SK-N-SH treated with all-trans-retinoic acid at 6 μM for 48 hours (cell line): ENCODE results near the gene TPM1.
A peak's percentile ranks its signal among the peaks of the same experiment; 100 is the strongest.

Experiments
- ATAC-seq: fragments of 200-7000 bp; cut with Tn5 transposase; 3 replicates; pipeline ENCODE4 v1.9.1; 2020; ENCODE audit warnings: mild to moderate bottlenecking, moderate library complexity
- ARNTL ChIP-seq: fragments of 450-650 bp; formaldehyde crosslinking; IDR thresholded peaks from 2 replicates; pipeline ENCODE4 v1.5.0; 2020; ENCODE audit warnings: low read depth, mild to moderate bottlenecking, moderate library complexity, borderline replicate concordance
- BACH2 ChIP-seq: fragments of 250-450 bp; sonication (Bioruptor Pico); IDR thresholded peaks from 2 replicates; pipeline ENCODE4 v1.9.0; 2021; ENCODE audit warnings: mild to moderate bottlenecking, borderline replicate concordance
- CSDC2 ChIP-seq: fragments of 250-450 bp; sonication (Bioruptor Pico); IDR thresholded peaks from 2 replicates; pipeline ENCODE4 v1.5.0; 2020; ENCODE audit warnings: mild to moderate bottlenecking, moderate library complexity
- ESRRG ChIP-seq: fragments of 250-450 bp; sonication (Bioruptor Pico); IDR thresholded peaks from 2 replicates; pipeline ENCODE4 v1.6.1; 2021; ENCODE audit warnings: mild to moderate bottlenecking
- GLIS3 ChIP-seq: fragments of 250-450 bp; sonication (Bioruptor Pico); IDR thresholded peaks from 2 replicates; pipeline ENCODE4 v1.5.0; 2020; ENCODE audit warnings: mild to moderate bottlenecking, moderate library complexity
- ISL1 ChIP-seq: fragments of 250-450 bp; sonication (Bioruptor Pico); IDR thresholded peaks from 2 replicates; pipeline ENCODE4 v2.1.2; 2022; ENCODE audit warnings: mild to moderate bottlenecking, moderate library complexity
- OSR1 ChIP-seq: fragments of 250-450 bp; sonication (Bioruptor Pico); IDR thresholded peaks from 2 replicates; pipeline ENCODE4 v1.8.0; 2022; ENCODE audit warnings: moderate library complexity, mild to moderate bottlenecking, inconsistent platforms
- PPARA ChIP-seq: fragments of 250-450 bp; sonication (Bioruptor Pico); IDR thresholded peaks from 2 replicates; pipeline ENCODE4 v1.5.0; 2020; ENCODE audit warnings: mild to moderate bottlenecking, borderline replicate concordance
- RARB ChIP-seq: fragments of 250-450 bp; sonication (Bioruptor Pico); IDR thresholded peaks from 2 replicates; pipeline ENCODE4 v1.8.0; 2021; ENCODE audit warnings: mild to moderate bottlenecking, moderate library complexity
- SNAI2 ChIP-seq: fragments of 250-450 bp; sonication (Bioruptor Pico); IDR thresholded peaks from 2 replicates; pipeline ENCODE4 v1.5.0; 2020; ENCODE audit warnings: mild to moderate bottlenecking, moderate library complexity
- TCF4 ChIP-seq: fragments of 250-450 bp; sonication (Bioruptor Pico); IDR thresholded peaks from 2 replicates; pipeline ENCODE4 v1.8.0; 2021; ENCODE audit warnings: mild to moderate bottlenecking, moderate library complexity, borderline replicate concordance
- TOX ChIP-seq: fragments of 250-450 bp; sonication (Bioruptor Pico); IDR thresholded peaks from 2 replicates; pipeline ENCODE4 v1.8.0; 2021; ENCODE audit warnings: mild to moderate bottlenecking, moderate library complexity, borderline replicate concordance
- ZC3H10 ChIP-seq: fragments of 250-450 bp; sonication (Bioruptor Pico); IDR thresholded peaks from 2 replicates; pipeline ENCODE4 v1.5.1; 2021; ENCODE audit warnings: mild to moderate bottlenecking, moderate library complexity
- ZFP3 ChIP-seq: fragments of 250-450 bp; sonication (Bioruptor Pico); IDR thresholded peaks from 2 replicates; pipeline ENCODE4 v1.5.0; 2020; ENCODE audit warnings: mild to moderate bottlenecking, moderate library complexity
- ZNF70 ChIP-seq: fragments of 450-650 bp; formaldehyde crosslinking; IDR thresholded peaks from 2 replicates; pipeline ENCODE4 v1.5.0; 2020; ENCODE audit warnings: mild to moderate bottlenecking, moderate library complexity
- ZNF8 ChIP-seq: fragments of 450-650 bp; formaldehyde crosslinking; IDR thresholded peaks from 2 replicates; pipeline ENCODE4 v1.5.0; 2020; ENCODE audit warnings: mild to moderate bottlenecking, moderate library complexity
- TF ChIP-seq, protein P1 (sequence below): fragments of 250-450 bp; sonication (Bioruptor Pico); IDR thresholded peaks from 2 replicates; pipeline ENCODE4 v1.5.0; 2020; ENCODE audit warnings: mild to moderate bottlenecking, moderate library complexity
- TF ChIP-seq, protein P2 (sequence below): fragments of 250-450 bp; sonication (Bioruptor Pico); IDR thresholded peaks from 2 replicates; pipeline ENCODE4 v1.8.0; 2020; ENCODE audit warnings: mild to moderate bottlenecking, moderate library complexity, borderline replicate concordance
- TF ChIP-seq, protein P3 (sequence below): fragments of 250-450 bp; sonication (Bioruptor Pico); IDR thresholded peaks from 2 replicates; pipeline ENCODE4 v1.5.1; 2020; ENCODE audit warnings: low read depth, mild to moderate bottlenecking, moderate library complexity
- TF ChIP-seq, protein P4 (sequence below): fragments of 250-450 bp; sonication (Bioruptor Pico); IDR thresholded peaks from 2 replicates; pipeline ENCODE4 v1.5.1; 2021; ENCODE audit warnings: mild to moderate bottlenecking, moderate library complexity

Gene TPM1

DNA sequence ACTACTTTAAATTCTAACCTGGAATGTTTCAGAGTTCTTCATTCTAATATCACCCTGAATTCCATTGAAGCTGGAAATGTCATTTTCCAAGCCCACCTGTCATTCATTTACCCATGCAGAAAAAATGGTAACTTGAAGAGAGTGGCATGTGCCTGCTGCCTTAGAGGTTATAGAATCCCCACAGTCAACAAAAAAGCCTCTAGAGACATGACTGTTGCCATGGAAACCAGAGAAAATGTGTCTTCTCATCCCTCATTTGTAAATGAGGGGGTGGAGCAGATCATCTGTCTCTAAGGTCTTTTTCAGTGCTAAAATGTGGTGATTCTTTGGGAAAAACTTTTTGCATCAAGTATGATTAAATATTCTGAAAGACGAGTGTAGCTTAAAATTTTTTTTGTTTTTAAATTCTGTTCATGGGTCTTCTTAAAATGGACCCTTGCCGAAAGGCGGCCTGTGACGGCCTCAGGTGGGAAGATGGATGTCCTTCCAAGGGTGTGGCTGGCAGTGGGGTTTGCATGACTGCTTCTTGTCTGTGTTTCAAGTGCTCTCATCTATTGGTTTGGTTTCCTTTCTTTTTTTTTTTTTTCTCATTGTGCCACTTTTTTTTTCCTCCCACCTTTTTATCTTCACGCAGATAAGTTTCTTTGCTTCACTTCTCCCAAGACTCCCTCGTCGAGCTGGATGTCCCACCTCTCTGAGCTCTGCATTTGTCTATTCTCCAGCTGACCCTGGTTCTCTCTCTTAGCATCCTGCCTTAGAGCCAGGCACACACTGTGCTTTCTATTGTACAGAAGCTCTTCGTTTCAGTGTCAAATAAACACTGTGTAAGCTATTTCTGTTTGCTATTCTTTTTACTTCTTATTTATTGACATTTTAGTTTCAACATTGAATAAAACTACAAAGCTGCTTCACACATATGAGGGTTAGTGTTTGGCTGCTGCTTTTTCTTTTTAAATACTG is 23.0 kb downstream of the TPM1 start:
- no peak for TF ChIP-seq OSR1 (CRISPR knock-in tag)
- TF ChIP-seq, protein P1, sequence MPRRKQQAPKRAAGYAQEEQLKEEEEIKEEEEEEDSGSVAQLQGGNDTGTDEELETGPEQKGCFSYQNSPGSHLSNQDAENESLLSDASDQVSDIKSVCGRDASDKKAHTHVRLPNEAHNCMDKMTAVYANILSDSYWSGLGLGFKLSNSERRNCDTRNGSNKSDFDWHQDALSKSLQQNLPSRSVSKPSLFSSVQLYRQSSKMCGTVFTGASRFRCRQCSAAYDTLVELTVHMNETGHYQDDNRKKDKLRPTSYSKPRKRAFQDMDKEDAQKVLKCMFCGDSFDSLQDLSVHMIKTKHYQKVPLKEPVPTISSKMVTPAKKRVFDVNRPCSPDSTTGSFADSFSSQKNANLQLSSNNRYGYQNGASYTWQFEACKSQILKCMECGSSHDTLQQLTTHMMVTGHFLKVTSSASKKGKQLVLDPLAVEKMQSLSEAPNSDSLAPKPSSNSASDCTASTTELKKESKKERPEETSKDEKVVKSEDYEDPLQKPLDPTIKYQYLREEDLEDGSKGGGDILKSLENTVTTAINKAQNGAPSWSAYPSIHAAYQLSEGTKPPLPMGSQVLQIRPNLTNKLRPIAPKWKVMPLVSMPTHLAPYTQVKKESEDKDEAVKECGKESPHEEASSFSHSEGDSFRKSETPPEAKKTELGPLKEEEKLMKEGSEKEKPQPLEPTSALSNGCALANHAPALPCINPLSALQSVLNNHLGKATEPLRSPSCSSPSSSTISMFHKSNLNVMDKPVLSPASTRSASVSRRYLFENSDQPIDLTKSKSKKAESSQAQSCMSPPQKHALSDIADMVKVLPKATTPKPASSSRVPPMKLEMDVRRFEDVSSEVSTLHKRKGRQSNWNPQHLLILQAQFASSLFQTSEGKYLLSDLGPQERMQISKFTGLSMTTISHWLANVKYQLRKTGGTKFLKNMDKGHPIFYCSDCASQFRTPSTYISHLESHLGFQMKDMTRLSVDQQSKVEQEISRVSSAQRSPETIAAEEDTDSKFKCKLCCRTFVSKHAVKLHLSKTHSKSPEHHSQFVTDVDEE (CRISPR knock-in tag): no peak
- TF ChIP-seq TCF4 (CRISPR knock-in tag): no peak
- TF ChIP-seq ZC3H10 (CRISPR knock-in tag): no peak
- TF ChIP-seq ARNTL (CRISPR knock-in tag): no peak
- no peak for TF ChIP-seq CSDC2 (CRISPR knock-in tag)
- no peak for TF ChIP-seq ZNF8 (CRISPR knock-in tag)
- TF ChIP-seq BACH2: no peak
- TF ChIP-seq ZFP3 (CRISPR knock-in tag): no peak
- no peak for TF ChIP-seq ESRRG (CRISPR knock-in tag)
- ATAC-seq: no peak

DNA sequence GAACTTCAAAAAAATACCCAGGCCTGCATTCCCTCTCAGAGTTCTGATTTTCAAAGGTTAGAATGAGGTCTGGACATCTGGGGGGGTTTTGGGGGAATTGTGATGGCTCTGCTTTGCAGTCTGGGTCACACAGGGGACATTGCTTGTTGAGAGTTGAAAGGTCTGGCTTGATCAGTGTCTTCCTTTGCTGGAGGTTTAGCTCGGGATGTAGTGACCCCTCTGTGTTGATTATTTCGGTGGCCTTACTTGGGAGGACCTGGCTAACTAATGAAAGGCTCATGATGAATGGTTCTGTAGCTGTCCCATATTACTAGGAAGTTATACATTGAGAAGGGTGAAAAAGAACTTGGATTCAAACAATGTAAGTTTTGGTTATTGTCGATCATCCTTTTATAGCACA is 23.7 kb downstream of the TPM1 start:
- no peak for ATAC-seq
- TF ChIP-seq, protein P1 (CRISPR knock-in tag): no peak
- TF ChIP-seq ESRRG (CRISPR knock-in tag): peak; percentile 63; the same call in 1 of the 2 replicates
- TF ChIP-seq, protein P2, sequence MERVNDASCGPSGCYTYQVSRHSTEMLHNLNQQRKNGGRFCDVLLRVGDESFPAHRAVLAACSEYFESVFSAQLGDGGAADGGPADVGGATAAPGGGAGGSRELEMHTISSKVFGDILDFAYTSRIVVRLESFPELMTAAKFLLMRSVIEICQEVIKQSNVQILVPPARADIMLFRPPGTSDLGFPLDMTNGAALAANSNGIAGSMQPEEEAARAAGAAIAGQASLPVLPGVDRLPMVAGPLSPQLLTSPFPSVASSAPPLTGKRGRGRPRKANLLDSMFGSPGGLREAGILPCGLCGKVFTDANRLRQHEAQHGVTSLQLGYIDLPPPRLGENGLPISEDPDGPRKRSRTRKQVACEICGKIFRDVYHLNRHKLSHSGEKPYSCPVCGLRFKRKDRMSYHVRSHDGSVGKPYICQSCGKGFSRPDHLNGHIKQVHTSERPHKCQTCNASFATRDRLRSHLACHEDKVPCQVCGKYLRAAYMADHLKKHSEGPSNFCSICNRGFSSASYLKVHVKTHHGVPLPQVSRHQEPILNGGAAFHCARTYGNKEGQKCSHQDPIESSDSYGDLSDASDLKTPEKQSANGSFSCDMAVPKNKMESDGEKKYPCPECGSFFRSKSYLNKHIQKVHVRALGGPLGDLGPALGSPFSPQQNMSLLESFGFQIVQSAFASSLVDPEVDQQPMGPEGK (CRISPR knock-in tag): peak; percentile 33; the same call in 1 of the 2 replicates
- TF ChIP-seq TOX (CRISPR knock-in tag): peak; percentile 5; the same call in 1 of the 2 replicates
- TF ChIP-seq GLIS3 (CRISPR knock-in tag): 0 out of 2 replicates have a peak, but pooled peaks have one; percentile 58
- TF ChIP-seq, protein P3, sequence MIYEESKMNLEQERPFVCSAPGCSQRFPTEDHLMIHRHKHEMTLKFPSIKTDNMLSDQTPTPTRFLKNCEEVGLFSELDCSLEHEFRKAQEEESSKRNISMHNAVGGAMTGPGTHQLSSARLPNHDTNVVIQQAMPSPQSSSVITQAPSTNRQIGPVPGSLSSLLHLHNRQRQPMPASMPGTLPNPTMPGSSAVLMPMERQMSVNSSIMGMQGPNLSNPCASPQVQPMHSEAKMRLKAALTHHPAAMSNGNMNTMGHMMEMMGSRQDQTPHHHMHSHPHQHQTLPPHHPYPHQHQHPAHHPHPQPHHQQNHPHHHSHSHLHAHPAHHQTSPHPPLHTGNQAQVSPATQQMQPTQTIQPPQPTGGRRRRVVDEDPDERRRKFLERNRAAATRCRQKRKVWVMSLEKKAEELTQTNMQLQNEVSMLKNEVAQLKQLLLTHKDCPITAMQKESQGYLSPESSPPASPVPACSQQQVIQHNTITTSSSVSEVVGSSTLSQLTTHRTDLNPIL (CRISPR knock-in tag): peak; percentile 52; the same call in 1 of the 2 replicates
- TF ChIP-seq BACH2: no peak

DNA sequence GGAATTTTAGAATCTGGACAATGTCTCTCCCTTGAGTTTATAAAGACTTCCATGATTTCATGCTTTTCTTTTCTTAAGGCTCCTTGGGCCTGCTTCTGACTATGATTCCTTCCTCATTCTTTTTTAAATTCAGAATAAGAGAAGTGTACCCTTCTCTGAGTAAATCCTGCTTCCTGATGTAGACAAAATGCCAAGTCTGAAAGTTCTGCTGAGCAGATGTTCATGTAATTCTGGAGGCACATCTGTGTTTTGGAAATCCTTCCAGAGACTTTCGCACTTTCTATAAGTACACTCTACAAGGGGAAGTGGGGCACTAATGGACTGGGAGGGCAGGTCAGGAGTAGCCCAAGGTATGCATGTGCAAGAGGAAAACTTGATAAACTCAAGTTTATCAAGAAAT is 24.8 kb downstream of the TPM1 start:
- no peak for ATAC-seq
- TF ChIP-seq, protein P4, sequence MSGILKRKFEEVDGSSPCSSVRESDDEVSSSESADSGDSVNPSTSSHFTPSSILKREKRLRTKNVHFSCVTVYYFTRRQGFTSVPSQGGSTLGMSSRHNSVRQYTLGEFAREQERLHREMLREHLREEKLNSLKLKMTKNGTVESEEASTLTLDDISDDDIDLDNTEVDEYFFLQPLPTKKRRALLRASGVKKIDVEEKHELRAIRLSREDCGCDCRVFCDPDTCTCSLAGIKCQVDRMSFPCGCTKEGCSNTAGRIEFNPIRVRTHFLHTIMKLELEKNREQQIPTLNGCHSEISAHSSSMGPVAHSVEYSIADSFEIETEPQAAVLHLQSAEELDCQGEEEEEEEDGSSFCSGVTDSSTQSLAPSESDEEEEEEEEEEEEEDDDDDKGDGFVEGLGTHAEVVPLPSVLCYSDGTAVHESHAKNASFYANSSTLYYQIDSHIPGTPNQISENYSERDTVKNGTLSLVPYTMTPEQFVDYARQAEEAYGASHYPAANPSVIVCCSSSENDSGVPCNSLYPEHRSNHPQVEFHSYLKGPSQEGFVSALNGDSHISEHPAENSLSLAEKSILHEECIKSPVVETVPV: no peak
- TF ChIP-seq, protein P2 (CRISPR knock-in tag): no peak
- no peak for TF ChIP-seq OSR1 (CRISPR knock-in tag)
- TF ChIP-seq BACH2: no peak
- no peak for TF ChIP-seq TCF4 (CRISPR knock-in tag)
- TF ChIP-seq RARB (CRISPR knock-in tag): no peak
- no peak for TF ChIP-seq ISL1 (CRISPR knock-in tag)
- no peak for TF ChIP-seq ZNF8 (CRISPR knock-in tag)
- no peak for TF ChIP-seq TOX (CRISPR knock-in tag)
- no peak for TF ChIP-seq ZFP3 (CRISPR knock-in tag)
- no peak for TF ChIP-seq ZNF70 (CRISPR knock-in tag)
- no peak for TF ChIP-seq SNAI2
- TF ChIP-seq PPARA (CRISPR knock-in tag): no peak
- TF ChIP-seq, protein P3 (CRISPR knock-in tag): no peak
